Fibroblast of peridontal ligament (primary cell): ENCODE data around the gene SH3RF3.
A peak's percentile ranks its signal among the peaks of the same experiment; 100 is the strongest.

ENCODE experiments used
- DNase-seq: peaks from one replicate; pipeline ENCODE4 v3.0.0-alpha.2; 2010; ENCODE audit errors: extremely low read depth

Gene SH3RF3

DNA sequence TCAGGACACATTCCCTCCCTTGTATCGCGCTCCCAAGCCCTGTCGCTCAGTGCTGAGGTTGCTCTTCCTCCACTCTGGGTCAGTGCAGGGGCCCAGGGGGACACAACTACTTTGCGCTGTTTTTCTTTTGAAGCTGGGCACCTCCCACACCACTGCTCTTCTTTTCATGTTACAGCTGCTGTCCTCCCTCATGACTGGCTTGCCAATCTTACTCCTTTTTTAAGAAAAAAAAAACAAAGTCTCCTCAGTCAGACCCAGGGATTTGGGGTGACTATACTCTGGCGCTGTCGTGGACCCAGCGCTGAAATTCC is 264.6 kb downstream of the SH3RF3 start:
- no peak for DNase-seq

DNA sequence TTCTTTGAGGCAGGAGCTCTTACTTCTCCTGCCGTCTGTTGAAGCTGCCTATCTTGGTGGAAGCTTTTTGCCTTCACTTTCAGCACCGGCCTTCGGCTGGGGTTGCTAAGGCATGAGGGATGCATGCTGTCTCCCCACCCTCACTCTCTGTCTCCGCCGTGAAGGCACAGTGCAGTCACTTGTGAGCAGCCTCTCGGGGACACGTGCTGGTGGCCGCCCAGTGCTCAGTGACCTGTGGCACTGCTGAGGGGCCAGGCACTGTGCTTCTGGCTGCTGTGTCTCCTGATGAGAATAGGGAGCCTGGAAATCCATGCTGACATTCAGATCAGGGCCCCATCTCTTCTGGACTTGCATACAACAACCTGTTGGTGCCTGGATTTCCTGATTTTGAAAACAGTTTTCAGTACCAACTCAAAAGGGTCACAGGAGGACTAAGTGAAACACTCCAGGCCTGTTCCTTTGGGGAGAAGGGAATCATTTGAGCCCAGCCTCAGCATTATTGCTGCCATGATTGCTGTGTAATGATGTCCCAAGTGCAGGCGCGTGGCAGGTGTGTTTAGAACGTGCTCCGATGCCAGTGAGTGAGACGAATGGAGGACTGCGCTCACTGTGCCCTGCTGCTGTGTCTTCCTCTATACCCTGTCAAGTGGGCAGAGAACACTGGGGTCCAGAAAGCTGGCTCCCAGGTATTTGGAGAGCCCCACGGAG is 266.6 kb downstream of the SH3RF3 start:
- DNase-seq: no peak

DNA sequence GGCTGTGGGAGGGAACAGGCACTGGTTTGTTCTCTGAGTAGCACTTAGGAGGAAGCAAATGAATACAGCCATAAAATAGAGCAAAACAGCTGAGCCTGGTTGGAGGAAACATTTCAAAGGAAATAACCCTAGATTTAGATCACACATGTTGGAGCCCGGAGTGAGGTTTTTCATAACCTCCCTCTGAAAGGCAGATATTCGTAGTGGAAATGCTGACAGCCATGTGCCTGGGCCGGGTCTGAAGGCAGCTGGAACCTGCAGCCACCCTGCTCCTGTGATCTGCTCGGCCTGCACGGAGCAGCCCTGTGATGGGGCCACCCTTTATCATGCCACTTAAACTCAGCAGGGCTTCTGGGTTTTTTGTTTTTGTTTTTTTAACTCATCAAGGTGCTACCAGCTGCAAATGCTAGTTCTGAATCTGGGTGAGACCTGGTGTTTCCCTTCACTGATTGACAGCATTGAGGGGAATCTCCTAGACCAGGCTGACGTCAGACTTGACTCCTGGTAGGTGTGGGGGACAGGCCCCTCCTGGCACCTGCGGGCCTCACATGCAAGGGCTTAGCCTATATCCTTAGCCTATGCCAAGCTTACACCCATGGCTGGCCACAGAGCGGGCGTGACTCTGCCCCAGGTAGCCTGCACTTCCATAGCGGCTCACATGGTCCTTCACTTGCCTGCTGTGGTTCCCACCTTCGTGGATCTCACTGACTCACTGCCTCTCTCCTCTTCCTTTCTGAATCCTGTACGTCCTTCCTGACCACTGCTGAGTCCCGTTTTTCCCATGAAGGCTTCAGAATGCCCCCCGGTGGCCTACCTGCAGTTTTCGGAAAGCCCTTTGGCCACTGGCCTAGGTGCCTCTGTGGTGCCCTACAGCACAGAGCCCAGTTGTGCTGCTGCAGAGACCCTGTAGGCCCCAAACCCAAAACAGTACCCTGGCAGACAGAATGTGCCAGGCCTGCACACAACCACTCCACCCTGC is 267.5 kb downstream of the SH3RF3 start:
- no peak for DNase-seq

DNA sequence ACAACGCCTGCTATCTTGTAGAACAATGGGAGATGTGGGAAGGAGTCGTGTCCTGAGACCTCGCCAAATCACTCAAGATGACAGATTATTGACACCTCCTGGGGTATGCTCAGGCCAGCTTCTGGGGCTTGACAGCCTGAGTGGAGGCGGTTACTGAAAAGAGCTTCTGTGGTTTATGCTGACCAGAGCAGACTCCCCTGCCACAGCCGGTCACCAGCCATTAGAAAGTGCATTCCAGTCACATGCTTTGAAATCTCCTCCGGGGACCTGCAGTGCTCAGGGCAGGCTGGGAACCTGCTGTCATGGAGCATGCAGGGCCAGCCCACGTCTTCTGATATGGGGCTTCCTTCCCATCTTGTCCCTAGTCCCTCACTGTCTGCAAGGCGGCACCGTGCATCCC is 268.9 kb downstream of the SH3RF3 start:
- DNase-seq: no peak

DNA sequence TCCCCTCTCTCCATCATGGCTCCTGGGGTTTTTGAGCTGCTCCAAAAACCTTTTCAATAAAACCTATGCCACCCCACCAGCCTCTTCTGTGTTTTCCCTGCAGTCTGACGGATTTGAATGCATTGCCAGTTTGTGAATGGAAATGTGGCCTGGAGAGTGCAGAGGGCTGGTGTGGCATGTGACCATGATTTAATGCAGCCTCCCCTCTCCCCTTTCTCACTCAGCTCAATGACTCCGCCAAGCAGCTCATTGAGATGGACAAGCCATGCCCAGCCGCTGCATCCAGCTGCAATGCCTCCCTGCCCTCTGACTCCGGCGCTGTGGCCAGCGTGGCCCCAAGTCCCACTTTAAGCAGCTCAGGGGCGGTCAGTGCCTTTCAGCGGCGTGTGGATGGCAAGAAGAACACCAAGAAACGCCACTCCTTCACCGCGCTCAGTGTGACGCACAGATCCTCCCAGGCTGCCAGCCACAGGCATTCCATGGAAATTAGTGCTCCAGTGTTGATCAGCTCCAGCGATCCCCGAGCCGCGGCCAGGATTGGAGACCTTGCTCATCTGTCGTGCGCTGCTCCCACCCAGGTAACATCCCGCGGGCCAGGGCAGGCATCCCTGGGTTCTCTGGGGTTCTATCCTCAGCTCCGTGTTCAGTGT is 269.5 kb downstream of the SH3RF3 start:
- DNase-seq: no peak

DNA sequence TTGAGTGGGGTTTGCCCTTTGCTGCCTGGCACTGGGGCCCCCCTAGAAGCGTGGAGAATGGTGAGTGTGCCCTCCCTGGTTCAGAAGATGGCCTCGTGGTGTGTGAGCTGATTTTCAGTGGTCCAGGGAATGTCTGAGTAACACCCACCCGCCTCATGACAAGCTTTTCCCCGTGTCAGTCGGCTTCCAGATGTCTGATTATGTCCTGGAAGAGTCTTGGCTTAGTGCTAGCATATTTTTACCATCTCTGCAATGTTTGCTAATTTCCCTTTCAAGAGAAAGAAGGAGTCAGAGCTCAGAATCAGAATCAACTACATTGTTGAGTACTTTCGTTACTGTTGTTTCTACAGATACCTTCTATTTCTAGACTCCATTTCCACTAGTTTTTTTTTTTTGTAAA is 270.1 kb downstream of the SH3RF3 start:
- peak; percentile 52 for DNase-seq

DNA sequence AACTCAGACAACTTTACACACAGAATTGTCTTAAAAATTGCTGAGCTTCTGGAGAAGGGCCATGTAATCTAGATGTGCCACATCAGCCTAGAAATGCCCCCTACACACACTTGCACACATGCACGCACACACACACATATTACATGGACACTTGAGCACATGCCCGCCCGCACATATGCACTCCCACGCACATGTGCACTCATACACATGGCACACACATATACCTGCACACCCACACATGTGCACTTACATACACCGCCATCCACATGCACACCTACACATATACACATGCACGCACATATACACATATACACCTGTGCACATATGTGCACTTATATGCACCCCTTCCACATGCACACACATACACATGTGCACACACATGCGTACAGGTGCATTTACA is 271.1 kb downstream of the SH3RF3 start:
- no peak for DNase-seq

DNA sequence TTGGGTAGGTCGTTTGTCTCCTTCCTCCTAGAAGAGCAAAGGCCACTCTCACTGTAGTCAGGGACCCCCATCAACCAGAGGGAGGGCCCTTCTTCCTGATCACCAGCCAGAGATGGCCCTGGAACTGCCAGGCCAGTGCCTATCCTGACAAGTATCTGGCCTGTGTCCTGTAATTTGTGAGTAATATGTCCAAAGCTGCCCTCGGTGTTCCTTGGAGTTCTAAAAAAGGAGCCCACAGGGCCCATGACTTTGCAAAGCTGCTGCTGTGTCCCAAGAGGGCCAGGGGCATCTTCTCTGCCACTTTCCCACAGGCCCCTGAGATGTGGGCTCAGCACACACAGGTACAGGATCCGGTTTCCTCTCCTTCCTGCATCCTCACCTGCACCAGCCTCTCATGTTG is 272.4 kb downstream of the SH3RF3 start:
- no peak for DNase-seq

DNA sequence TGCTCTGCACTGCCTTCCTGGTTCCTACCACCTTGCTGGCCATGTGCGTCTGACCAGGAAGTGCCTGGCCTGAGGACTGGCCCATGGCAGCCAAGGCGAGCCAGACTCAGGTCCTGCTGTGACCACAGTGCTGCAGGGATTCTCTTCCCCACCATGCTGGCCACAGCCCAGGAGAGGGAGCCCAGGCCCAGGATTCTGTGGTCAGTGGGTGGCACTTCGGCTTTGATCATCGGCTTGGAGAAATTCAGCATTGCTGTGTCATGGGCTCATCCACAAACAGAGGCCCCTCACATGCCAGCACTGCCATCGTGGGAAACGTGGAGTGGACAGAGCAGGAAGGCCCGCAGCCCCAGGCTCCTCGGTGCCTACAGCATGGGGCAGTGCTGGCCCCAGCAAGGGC is 273.2 kb downstream of the SH3RF3 start:
- DNase-seq: no peak

DNA sequence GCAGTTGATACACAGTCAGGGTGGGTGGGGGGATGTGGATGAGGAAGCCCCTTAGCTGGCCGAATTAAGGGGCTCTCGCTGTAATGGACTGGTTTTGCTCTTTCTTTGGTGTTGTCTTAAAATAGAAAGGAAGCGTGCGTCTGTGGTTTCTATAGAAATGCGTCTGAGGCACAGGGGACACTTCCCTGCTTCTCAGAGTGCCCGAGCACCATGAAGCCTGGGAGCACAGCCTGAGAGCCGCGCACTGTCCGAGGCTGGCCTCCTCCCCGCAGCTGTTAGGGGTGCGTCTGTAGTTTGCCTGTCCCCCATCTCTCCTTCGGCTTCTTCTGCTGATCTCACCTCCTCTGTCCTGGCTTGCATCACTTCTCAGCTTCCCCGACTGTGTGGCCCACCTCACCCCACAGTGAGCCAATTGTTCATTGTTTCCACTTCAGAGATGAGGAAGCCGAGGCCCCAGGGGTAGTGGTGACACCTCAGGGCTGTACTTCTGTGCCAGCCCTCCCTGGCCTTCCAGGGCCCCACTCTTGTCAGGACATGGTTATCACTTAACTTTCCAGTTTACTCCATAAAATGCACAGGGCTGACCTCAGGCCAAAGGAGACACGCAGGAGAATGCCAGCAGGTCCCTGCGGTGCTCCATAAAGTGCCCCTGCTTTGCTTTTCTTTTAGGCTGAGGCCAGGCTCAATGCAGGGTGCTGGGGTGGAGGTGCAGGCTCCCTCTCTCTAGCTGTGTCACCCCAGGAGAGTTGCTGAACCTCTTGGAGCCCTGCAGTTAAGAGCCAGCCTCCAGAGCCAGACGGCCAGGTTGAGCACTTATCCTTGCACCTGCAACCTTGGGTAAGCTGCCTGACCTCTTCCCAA is 274.2 kb downstream of the SH3RF3 start:
- no peak for DNase-seq

DNA sequence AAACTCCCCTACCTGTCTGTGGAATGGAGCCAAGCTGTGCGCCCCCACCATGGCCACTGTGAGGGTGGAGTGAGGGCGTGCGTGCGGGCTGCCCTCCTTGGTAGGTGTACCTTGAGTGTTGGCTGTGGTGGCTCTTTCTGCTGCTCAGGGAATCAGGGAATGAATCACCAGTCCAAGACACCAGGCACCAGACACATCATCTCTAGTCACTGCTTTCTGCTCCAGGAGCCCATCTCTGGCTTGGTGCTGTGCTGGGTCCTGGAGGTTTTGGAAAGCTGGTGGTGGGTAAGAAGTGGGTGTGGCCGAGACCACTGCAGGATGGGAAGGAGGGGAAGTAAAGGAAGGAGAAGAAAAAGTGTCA is 274.8 kb downstream of the SH3RF3 start:
- DNase-seq: no peak

DNA sequence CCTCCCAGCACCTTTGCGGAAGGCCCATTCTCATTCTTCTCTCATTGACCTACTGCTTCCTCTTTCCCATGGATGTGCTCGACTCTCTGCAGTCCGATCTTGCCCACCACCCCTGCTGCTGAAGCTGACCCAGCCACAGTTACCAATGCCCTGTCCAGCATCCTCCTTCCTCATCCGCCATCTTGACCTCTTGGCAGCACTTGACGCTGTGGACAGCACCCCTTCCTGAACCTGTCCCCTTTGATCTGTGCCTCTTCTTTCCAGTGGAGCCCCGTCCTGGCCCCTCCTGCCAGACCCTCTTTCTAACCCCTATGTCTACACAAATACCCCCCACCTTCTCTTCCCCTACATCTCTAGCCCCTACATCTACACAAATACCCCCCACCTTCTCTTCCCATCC is 275.7 kb downstream of the SH3RF3 start:
- no peak for DNase-seq

DNA sequence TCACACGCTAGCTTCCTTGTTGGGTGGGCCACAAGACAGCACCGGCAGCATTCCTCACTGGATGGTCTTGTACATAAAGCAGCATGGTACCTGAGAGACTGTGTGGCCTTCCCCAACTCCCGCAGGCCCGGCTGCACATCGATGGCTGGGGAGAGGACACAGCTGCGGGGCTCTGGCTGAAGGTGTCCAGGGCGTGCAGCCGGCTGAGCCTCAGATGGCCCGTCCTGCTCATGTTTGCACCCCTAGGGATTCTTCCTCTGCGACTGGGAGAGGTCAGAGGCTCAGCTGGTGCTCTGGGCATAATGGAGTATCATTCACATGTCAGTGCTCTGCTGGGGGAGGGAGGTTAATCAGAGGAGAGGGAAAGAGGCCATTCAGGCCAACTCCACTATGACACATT is 276.9 kb downstream of the SH3RF3 start:
- DNase-seq: no peak

DNA sequence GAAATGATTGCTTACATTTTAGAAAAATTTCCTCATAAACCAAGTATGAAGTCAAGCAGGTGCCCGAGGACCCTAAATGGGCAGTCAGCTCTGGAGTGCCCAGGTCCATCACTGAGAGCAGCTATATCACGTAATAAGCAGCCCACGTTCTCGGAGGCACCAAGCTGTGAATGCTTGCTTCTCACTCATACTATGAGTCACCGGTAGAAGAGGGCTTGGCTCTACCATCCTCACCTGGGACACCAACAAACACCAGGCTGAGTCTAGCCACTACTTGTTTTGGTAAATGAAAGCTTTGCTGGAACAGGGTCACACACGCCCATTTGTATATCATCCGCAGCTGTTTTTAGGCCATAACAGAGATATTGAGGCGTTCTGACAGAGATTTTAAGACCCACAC is 277.3 kb downstream of the SH3RF3 start:
- DNase-seq: no peak

DNA sequence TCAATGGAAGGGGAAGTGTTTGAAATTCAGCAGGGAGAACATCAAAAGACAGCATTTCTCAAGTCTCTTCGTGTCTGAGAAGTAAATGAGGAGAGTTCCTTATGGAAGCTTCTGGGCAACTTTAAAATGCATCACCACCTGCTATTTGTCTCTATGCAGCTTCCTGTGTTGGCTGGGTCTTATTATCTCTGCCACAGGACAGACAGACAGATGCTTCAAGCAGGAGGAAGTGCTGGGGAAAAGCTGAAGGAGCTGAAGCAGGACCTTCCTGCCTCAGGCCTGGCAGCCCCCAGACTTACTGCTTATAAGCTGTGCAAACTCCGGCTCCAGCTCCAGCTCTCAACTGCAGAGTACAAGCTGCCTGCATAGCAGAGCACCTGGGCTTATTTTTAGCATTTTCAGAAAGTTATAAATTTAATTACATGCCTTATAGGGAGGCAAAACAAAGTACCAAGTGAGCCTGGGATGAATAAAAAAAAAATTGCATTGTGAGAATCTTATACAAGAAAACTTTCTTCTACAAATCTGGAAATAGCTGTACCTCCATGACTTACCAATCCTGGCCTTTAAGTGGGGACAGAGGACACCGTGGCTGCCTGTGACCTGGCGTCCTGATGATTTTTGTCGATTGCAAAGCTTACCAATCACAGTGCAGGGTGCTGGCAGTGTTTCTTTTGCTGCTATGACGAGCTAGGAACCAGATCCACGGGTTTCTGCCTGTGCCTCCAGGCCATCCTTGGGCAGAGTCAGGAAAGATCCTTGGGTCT is 278.5 kb downstream of the SH3RF3 start:
- no peak for DNase-seq

DNA sequence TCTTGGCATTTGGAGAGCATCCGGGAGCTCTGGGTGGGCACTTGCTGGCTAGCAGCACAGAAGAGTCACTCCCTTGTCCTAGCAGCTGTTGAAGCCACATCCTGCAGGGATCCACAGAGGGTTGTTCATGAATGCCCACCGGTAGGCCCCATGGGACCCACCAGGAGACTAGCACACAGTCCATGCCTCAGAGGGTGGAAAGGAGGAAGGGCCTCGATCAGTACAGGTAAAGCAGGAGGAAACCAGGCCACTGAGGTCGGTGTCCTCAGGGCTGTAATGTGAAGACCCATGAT is 279.0 kb downstream of the SH3RF3 start:
- DNase-seq: no peak

DNA sequence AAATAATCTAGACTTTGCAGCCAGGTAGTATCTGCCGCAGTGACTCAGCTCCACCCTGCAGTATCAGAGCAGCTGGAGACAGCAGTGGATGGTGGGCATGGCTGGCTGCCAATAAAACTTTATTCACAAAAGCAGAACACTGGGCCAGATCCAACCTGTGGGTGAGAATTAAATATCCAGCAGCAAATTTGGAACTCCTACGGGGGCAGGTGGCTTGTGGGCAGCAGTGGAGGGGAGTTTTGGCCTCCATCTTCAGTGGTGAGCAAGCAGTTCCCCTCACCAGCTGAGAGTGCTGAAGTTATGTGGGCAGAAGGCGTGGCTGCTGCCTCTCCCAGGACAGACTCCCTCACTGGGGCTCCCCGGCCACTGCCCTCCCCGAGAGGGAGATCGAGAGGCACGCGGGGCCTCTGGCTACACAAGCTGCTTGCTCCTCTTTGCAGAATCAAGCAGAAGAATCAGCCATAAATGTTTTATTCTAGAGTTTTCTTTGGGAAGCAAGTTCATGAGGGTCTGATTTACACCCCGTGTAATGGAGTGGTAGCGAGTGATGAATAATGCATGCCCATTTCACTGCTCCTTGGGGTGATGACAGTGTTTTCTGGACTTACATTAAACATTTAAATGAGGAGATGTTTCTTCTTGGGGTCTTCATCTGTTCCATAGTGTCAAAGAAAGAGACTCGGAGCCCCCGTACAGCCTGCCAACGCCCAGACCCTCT is 280.5 kb downstream of the SH3RF3 start:
- no peak for DNase-seq

DNA sequence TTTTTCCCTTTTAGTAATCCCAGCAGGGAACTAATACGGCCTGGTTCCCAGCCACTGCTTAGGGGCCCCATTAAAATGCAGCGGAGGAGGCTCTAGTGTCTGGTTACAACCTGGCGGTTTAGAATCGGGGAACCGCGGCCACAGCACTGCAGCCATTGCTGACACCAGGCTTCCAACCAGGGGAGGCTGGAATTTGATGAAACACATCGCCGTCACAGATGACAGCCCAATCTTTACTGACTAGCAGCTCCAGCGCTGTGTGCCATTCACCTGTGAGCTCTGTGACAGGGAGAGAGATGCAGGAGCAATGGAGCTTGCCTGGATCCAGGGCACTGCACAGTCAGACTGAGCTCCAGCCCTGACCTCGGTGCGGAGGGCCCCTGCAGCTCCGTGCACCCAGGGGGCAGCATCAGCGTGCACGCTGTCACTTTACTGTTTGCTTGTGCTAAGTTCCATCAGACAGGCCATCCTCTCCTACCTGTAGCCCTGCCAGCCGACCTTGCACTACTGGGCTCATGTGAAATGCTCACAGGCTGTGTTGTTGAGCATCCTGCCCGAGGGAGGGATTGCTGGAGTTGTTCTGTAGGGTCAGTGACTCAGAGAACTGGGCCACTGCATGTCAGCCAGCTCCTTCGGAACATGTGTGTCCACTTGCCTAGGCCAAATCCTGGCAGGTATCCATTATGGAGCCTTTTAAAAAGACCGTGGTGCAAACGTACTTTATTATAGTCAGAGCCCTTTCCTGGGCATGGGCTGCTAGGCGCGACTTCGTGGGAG is 281.2 kb downstream of the SH3RF3 start:
- peak; percentile 18 for DNase-seq

DNA sequence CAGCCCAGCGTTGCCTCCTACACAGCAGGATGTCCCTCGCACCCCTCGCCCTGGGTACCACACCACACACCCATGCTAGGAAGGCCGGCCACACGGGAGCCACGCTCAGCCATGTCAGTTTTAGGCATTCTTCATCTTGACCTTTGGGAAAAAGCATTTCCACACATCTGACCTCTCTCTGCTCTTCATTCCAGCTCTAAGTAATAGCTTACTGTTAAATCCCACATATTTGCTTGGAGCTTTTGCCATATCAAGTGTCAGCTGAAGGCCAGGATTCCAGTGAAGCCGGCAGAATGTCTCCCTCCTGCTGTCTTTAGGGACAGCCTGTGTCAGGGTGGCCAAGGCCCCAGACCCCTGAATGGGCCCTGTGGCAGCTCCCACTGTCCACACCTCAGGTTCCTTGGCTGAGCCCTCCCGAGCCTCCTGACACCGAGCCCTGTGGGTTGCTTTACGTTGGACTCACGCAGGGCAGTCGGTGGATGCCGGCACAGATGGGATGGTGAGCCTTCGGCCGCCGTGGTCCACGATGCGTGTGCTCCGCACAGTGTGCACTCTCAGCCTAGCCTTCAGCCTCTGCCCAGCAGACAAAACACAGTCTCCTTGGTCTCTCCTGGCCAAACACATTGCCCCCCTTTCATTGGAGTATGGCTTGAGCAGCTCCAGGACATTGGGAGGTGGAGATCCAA is 282.8 kb downstream of the SH3RF3 start:
- DNase-seq: peak; percentile 13
